Measurements from ENCODE around the gene STAB1.
"Not testable (repeated sequence)": the region's sequence is repeated elsewhere in the genome, so short reads cannot be mapped to it uniquely, and the experiment has no call there.

STAB1 gene

GRCh38 chr3:52524258-52524751, 29.2 kb downstream of the STAB1 start:
- DNase-seq, result no peak

- DNase-seq, result no peak
Observed at GRCh38 chr3:52524752-52525679, 29.9 kb downstream of the STAB1 start.

GRCh38 chr3:52525680-52526561, 30.8 kb downstream of the STAB1 start:
- DNase-seq, result no peak

GRCh38 chr3:52526671-52527038, 31.5 kb downstream of the STAB1 start:
- DNase-seq, result not testable (repeated sequence)

- DNase-seq, result no peak
Observed at GRCh38 chr3:52527039-52527731, 32.0 kb downstream of the STAB1 start.

- DNase-seq, result no peak
Observed at GRCh38 chr3:52527732-52528585, 32.8 kb downstream of the STAB1 start.

- DNase-seq, result no peak
Observed at GRCh38 chr3:52528586-52529375, 33.6 kb downstream of the STAB1 start.

GRCh38 chr3:52529376-52530333, 34.5 kb downstream of the STAB1 start:
- DNase-seq, result no peak

GRCh38 chr3:52530918-52531826, 36.0 kb downstream of the STAB1 start:
- DNase-seq, result no peak

GRCh38 chr3:52531860-52532516, 36.9 kb downstream of the STAB1 start:
- no peak for DNase-seq

GRCh38 chr3:52532517-52532837, 37.3 kb downstream of the STAB1 start:
- peak; percentile 8 to 36 for DNase-seq

- peak in 1 of 2 experiments; percentile 16 for DNase-seq
Observed at GRCh38 chr3:52532838-52533622, 37.9 kb downstream of the STAB1 start.

GRCh38 chr3:52533623-52534280, 38.6 kb downstream of the STAB1 start, which contains the start of gene NT5DC2:
Gene NT5DC2, minus strand, starts transcription at chr3:52533857. Its CDS starts 120 bp downstream, at chr3:52533737.
- peak; percentile 65 to 78 for DNase-seq

GRCh38 chr3:52534281-52535183, 39.4 kb downstream of the STAB1 start:
- no peak for DNase-seq

GRCh38 chr3:52535411-52536111, 40.4 kb downstream of the STAB1 start:
- DNase-seq, result no peak

Data from NCI-H2081 (cell line).